NK-92 (cell line): ENCODE measurements around the gene STARD5.
A peak's percentile ranks its signal among the peaks of the same experiment; 100 is the strongest.

Experiments
- DNase-seq: peaks from one replicate; lab custom pipeline; 2025; ENCODE audit not compliant: unreplicated experiment; lab: John Stamatoyannopoulos, UW

The STARD5 gene

GRCh38 chr15:81294516-81294880, 29.4 kb downstream of the STARD5 start:
- DNase-seq = no peak

GRCh38 chr15:81293728-81294515, 30.0 kb downstream of the STARD5 start:
- peak; percentile 25 for DNase-seq

- DNase-seq = no peak
Observed at GRCh38 chr15:81292523-81293001, 31.4 kb downstream of the STARD5 start.

- no peak for DNase-seq
Observed at GRCh38 chr15:81291916-81292522, 31.9 kb downstream of the STARD5 start.

- no peak for DNase-seq
Observed at GRCh38 chr15:81289910-81290309, 34.0 kb downstream of the STARD5 start.

- no peak for DNase-seq
Observed at GRCh38 chr15:81288616-81289015, 35.3 kb downstream of the STARD5 start.

GRCh38 chr15:81288040-81288439, 35.9 kb downstream of the STARD5 start:
- DNase-seq = no peak

- no peak for DNase-seq
Observed at GRCh38 chr15:81286621-81287121, 37.3 kb downstream of the STARD5 start.

GRCh38 chr15:81285461-81285860, 38.5 kb downstream of the STARD5 start:
- DNase-seq = no peak

- no peak for DNase-seq
Observed at GRCh38 chr15:81284256-81285031, 39.5 kb downstream of the STARD5 start.

GRCh38 chr15:81282911-81283310, 41.0 kb downstream of the STARD5 start:
- DNase-seq = no peak

- DNase-seq = no peak
Observed at GRCh38 chr15:81282606-81282895, 41.4 kb downstream of the STARD5 start.

GRCh38 chr15:81281766-81282605, 42.0 kb downstream of the STARD5 start:
- DNase-seq = no peak

- DNase-seq = no peak
Observed at GRCh38 chr15:81281456-81281735, 42.5 kb downstream of the STARD5 start.

GRCh38 chr15:81280696-81281455, 43.1 kb downstream of the STARD5 start:
- no peak for DNase-seq

GRCh38 chr15:81279621-81280485, 44.1 kb downstream of the STARD5 start:
- DNase-seq = no peak

GRCh38 chr15:81278306-81279029, 45.5 kb downstream of the STARD5 start:
- DNase-seq = no peak

GRCh38 chr15:81277851-81278250, 46.1 kb downstream of the STARD5 start:
- no peak for DNase-seq

GRCh38 chr15:81276967-81277366, 47.0 kb downstream of the STARD5 start:
- DNase-seq = no peak
